ENCODE results near the gene SYCP2.

SYCP2 gene

DNA sequence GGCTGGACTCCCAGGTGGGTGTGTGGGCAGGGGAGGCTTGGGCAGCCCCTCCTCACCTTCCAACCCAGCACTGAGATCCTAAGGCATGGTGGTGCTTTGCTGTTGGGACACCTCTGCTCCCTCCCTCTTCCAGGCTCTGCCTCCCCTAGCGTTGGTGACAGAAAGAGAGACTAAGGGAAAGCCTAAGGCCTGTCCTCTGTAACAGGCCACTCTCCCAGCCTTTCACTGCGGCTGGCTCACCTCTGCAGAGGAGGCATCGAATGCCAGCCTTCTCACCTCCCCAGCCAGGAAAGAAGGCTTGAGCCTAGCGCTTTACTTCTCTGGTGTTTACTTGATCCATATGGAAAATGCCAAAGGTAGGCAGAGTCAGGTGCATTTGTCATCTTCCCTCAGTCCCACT is 21.3 kb upstream of the SYCP2 start:
- TF ChIP-seq GATA3 (IDR thresholded peaks at IDR 0.05; ENCODE audit: low read depth, low read length) (no peak), GATA2 (IDR thresholded peaks at IDR 0.05; ENCODE audit: low read depth, low read length) (no peak)

DNA sequence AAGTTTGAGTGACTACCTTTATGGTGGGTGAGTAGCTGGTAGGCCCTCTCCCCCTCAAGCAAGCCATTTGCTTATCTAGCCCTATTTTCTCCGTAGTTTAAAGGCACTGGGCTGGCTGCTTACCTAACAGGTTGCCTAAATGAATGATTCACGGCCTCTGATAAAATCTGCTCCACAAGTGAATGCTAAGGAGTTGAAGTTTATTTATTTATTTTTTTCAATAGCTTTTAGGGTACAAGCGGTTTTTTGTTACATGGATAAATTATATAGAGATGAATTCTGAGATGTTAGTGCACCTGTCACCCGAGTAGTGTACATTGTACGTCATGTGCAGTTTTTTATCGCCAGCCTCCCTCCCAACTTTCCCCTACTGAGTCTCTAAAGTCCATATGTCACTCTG is 16.5 kb upstream of the SYCP2 start:
- no peak for TF ChIP-seq GATA3 (IDR thresholded peaks at IDR 0.05; ENCODE audit: low read depth, low read length)
- TF ChIP-seq GATA2 (IDR thresholded peaks at IDR 0.05; ENCODE audit: low read depth, low read length), result no peak

DNA sequence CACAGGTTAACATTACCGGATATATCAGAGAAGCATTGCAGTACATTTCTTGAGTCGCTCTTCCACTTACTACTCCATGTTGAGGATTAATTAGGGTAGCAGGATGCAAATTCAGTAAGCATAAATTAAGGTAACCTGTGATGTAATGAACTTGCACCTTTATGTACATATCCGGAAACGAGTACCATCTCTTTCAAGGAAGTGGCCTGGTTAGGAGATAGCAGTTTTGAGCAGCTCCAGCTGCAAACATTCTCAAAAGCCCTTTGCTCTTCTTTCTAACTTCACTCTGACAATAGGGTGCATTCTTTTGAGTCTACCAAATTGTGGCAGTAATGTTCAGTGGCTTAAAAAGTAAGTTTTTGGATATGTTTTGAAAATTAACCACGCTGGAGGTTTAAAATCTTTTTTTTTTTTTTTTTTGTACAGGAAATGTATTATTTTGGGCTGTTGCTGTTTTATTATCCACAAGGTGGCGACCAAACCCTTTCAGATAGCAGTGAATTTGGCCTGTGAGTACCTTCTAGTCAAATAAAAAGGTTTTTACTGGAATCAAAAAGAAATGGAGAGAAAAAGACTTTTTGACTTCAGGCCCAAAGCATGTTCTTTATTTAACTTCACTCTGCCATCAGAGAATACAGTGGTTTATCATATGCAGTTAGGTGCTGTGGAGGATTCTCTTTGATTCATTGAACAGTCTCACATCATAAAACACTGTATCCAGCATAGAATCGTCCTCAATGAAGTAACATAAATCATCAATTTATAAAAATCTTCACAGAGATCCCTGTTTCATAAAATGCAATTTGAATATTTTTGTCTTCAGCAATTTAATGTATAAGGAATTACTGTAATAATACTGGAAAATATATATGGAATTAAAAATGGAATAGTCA is 15.6 kb upstream of the SYCP2 start:
- TF ChIP-seq GATA3 (IDR thresholded peaks at IDR 0.05; ENCODE audit: low read depth, low read length), result no peak
- no peak for TF ChIP-seq GATA2 (IDR thresholded peaks at IDR 0.05; ENCODE audit: low read depth, low read length)

DNA sequence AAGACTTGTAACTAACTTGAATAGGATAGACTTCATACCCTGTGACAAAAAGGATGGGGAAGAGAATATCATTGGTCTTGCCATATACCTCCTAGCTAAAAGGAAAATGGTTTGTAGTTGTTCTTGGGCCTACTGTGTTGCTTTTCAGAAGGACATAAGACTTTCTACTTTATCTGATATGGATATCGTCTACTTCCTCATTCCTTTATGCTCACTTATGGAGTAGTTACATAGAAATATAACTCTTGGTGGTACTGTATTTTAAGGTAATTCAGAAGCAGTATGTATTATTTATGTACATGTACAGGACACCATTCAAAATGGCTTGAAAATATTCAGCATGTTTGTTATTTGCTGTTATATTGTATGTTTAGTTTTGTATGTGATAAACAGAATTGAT is 14.8 kb upstream of the SYCP2 start:
- TF ChIP-seq GATA3 (IDR thresholded peaks at IDR 0.05; ENCODE audit: low read depth, low read length) (no peak), GATA2 (IDR thresholded peaks at IDR 0.05; ENCODE audit: low read depth, low read length) (no peak)

DNA sequence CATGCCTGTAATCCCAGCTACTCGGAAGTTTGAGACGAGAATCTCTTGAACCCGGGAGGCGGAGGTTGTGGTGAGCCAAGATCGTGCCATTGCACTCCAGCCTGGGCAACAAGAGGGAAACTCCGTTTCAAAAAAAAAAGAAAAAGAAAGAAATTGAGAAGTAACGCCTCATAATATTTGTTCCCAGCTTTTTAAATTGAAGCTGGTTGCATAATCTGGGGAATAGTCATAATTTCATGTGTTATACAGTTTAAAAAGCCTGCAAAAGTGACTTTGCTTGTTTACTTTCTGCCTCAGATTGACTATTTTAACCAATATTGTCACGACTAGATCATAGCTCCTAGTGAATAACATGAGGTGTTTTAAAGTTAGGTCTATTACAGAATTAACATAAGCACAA is 13.9 kb upstream of the SYCP2 start:
- TF ChIP-seq GATA2 (IDR thresholded peaks at IDR 0.05; ENCODE audit: low read depth, low read length), result no peak

DNA sequence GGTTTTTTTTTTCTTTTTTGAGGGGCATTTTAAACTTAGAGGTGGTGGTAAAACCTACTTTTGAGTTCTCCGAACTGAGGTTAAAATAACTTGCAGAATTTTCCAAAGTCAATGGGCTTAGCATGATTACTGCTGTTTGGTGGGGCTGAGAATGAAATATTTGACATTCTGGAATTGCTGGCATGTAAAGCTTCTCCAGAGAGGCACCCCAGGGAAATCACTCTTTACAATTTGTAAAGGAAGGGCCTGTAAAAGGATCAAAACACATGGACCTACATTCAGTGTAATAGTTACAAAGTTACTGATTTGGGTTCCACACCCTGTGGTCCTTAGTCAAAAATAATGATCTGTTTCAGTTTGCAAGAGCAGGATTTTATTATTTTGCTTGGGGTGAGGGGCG is 12.3 kb upstream of the SYCP2 start:
- TF ChIP-seq GATA2 (IDR thresholded peaks at IDR 0.05; ENCODE audit: low read depth, low read length), result no peak

DNA sequence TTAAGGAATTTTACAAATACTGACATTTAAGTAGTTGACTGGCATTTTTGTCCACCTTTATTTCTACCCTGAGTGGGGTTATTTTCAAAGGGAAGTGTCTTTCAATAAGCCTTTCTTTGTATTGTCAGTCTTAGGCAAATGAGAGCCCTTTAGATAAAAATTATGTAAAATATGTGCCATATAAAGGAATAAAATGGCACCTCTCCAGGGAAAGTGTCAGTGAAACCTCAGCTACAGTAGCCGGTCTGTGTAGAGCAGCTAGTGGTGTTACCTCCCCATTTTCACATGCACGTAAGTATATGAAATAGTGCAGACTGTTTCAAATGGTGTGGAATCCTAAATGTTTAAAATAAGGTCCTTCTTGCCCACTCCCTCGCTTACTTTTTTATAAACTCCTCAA is 11.7 kb upstream of the SYCP2 start:
- TF ChIP-seq GATA3 (IDR thresholded peaks at IDR 0.05; ENCODE audit: low read depth, low read length), result no peak
- no peak for TF ChIP-seq GATA2 (IDR thresholded peaks at IDR 0.05; ENCODE audit: low read depth, low read length)

DNA sequence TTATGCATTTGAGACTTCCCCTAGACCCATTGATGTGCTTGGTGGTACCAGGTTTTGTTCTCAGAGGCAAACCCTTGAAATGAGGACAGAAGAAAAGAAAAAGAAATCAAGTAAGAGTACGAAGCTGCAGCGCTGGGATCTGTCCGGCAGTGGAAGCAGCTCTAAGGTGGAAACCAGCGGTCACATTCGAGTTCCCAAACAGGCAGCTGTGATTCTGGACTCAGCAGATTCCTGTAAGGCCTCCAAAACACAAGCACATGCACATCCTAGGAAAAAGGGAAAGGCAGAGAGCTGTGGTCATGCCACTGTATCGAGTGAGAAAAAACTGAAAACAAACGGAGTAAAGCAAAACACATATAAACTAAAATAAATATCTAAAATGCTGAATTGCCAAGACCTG is 11.3 kb upstream of the SYCP2 start:
- TF ChIP-seq GATA2 (IDR thresholded peaks at IDR 0.05; ENCODE audit: low read depth, low read length) (no peak), GATA3 (IDR thresholded peaks at IDR 0.05; ENCODE audit: low read depth, low read length) (no peak)

DNA sequence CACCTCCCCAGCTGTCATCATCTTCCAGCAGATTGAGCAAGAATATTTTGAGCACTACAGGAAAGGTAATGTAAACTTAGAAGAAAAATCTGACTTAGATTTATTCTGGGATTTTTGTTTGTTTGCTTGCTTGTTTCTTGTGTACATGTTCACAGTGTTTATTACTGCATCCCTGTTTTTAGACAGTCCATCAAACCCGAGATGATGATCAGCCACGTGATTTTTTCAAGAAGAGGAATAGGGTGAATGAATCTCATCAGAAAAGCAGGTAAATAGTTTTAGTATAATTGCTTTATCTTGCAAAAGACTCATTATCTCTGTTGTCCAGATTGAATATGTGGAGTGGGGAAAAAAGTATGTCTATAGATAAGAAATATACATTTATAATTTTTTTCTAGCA is 8.8 kb upstream of the SYCP2 start:
- TF ChIP-seq GATA2 (IDR thresholded peaks at IDR 0.05; ENCODE audit: low read depth, low read length) (no peak), GATA3 (IDR thresholded peaks at IDR 0.05; ENCODE audit: low read depth, low read length) (no peak)

DNA sequence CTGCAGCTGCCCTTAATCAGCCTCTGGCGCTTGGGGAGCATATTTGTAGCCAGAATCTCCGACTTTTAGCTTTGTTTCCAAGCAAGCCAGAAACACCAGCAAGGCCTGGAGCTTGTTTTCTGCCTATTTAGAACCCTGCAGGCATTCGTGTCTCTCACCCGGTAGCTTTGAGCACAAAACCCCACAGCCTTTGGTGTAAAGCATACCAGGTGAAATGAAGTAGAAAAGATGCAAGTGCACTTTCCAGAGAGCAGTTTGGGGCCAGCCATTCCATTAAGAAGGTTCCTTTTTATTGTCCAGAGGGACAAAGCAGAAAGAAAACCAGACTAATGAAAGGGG is 7.5 kb upstream of the SYCP2 start:
- TF ChIP-seq GATA3 (IDR thresholded peaks at IDR 0.05; ENCODE audit: low read depth, low read length) (no peak), GATA2 (IDR thresholded peaks at IDR 0.05; ENCODE audit: low read depth, low read length) (no peak)

DNA sequence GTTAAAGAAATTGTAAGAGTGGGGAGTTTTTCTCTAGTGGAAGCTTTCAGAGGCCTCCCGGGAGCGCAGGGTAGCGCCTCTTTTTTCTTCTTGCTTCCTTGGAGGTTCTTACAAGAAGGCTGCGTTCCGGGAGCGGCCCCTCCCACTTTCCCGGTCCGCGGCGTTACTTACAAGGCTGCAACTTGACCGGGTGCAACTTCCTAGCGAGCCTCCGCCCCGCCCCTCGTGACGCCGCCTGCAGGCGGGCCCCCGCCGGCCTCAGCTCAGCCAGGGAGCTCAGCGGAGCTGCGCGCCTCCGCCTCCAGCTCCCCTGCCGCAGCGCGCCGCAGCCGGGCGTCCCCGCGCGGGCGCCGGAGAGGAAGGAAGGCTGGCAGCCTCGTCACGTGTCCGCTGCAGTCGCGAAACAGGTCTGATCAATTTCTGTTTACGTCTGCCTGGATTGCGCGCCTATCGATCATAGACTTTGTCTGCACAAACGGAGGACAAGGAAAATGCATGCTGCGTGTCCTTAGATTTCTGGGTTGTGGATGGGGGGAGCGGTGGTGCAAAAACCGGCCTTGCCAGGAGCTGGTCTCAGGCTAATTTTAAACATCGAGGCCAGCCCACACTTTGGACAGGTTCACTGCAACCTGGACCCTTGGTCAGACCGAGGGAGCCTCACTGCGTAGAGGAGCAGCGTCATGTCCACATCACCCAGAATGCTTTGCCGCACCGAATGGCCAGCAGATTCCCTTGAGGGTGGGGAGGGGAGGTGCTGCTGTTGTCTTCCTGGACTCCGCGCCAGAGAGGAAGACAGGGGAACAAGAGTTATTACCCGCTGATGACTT is 6.9 kb upstream of the SYCP2 start, which contains the start of the genes FAM217B and PPP1R3D:
Gene FAM217B, plus strand, starts transcription at position 261 of the 827 bp plus-strand sequence. CDS start 3,555 bp downstream, outside the sequence.
Gene PPP1R3D, minus strand, starts transcription at position 177 of the 827 bp plus-strand sequence. CDS start 374 bp downstream, outside the sequence.
- TF ChIP-seq GATA3 (IDR thresholded peaks at IDR 0.05; ENCODE audit: low read depth, low read length), result no peak
- no peak for TF ChIP-seq GATA2 (IDR thresholded peaks at IDR 0.05; ENCODE audit: low read depth, low read length)

DNA sequence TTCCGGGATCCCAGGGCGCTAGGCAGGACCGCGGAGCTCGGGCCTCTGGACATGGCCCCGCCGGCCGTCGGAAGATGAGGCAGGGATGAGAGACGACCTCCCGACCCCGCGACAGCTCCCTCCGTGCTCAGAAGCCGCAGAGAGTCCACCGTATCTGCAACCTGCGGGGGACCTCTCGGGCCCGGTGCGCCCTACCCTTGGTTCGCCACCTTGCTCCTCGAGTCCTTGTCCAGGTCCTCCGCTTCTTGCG is 6.4 kb upstream of the SYCP2 start:
- no peak for TF ChIP-seq GATA2 (IDR thresholded peaks at IDR 0.05; ENCODE audit: low read depth, low read length)
- no peak for TF ChIP-seq GATA3 (IDR thresholded peaks at IDR 0.05; ENCODE audit: low read depth, low read length)

DNA sequence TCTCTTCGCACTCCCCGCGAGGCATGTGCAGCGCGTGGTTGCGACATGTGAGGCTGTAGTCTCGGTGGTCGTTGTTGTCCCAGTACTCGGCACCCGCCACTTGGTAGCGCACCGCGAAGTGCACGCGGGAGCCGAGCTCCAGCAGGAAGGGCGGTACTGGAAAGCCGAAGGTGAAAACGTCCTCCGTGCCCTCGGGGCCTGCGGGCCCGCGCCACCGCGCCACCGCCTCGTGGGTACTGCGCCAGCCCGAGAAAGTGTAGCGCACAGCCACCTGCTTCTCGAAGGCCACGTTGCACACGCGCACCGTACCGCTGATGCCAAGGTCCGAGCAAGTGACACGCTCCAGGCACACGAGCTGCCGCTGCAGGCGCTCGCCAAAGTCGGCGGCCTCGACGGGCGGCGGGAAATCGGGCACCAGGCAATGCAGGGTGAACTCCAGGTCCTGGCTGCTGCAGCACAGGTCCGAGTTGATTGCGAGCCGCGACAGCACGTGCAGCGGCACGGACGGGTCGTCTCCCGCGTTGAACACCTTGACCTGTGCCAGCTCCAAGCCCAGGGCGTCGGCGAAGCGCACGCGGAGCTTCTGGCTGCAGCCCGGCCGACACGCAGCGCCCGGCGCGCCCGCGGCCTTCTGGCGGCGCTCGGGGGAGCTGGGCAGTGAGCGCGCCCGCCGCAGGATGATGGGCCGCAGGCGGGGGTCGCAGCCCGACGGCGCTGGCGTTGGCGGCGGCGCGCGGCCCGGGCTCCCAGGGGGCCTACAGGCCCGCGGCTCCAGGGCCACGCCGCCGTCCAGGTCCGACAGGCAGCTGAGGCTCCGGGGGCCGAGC is 5.8 kb upstream of the SYCP2 start:
- TF ChIP-seq GATA2 (IDR thresholded peaks at IDR 0.05; ENCODE audit: low read depth, low read length), result no peak
- TF ChIP-seq GATA3 (IDR thresholded peaks at IDR 0.05; ENCODE audit: low read depth, low read length), result no peak

DNA sequence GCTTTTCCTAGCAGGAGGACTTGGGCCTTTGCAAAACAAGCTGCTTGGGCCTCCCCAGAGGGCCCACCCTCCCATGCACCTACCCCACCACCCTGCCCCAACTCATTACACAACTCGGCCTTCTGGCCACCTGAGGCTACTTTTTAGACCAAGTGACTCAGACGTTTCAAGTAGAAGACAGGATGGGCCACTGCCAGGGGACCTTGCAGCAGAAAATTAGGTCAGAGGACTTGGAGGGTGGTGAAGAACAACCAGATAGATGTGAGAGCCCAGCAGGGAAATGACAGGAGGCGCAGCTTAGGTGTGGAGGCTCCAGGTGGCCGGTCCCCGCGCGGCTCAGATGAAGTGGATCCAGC is 5.2 kb upstream of the SYCP2 start:
- no peak for TF ChIP-seq GATA3 (IDR thresholded peaks at IDR 0.05; ENCODE audit: low read depth, low read length)
- no peak for TF ChIP-seq GATA2 (IDR thresholded peaks at IDR 0.05; ENCODE audit: low read depth, low read length)
